Aorta (tissue), 5 donors: ENCODE measurements around the gene C22orf42. TPM values are rescaled to one million over a fixed set of nuclear protein-coding genes. Genes with fewer than 3 reads are reported as not detected.
A peak's percentile ranks its signal among the peaks of the same experiment; 100 is the strongest.
"Not testable (repeated sequence)": the region's sequence is repeated elsewhere in the genome, so short reads cannot be mapped to it uniquely, and the experiment has no call there.

Source experiments
- ATAC-seq: fragments of 200-7000 bp; cut with Tn5 transposase; one replicate; pipeline ENCODE4 v1.9.1; 2022; ENCODE audit warnings: moderate library complexity; ENCODE audit not compliant: low FRiP score
- DNase-seq, 2 donors: peaks; one replicate each; pipeline ENCODE4 v3.0.0-alpha.2; 2020
- H3K27ac ChIP-seq, 2 donors: one replicate each; pipeline ENCODE4 v1.5.1; 2013; ENCODE audit warnings: low read length in 2 of 2, mild to moderate bottlenecking in 2 of 2, moderate library complexity in 2 of 2, control low read depth in 1 of 2, inconsistent platforms in 1 of 2, low read depth in 1 of 2
- H3K27me3 ChIP-seq, 2 donors: one replicate each; pipeline ENCODE4 v1.6.1; 2013; ENCODE audit warnings: control low read depth in 1 of 2, low read length in 1 of 2, mild to moderate bottlenecking in 1 of 2, moderate library complexity in 1 of 2; ENCODE audit not compliant: insufficient read depth in 2 of 2, control insufficient read depth in 1 of 2
- H3K36me3 ChIP-seq, 2 donors: one replicate each; pipeline ENCODE4 v1.6.1; 2013; ENCODE audit warnings: control low read depth in 1 of 2, low read length in 1 of 2, mild to moderate bottlenecking in 1 of 2; ENCODE audit not compliant: insufficient read depth in 2 of 2, control insufficient read depth in 1 of 2
- H3K4me1 ChIP-seq, 2 donors: one replicate each; pipeline ENCODE4 v1.6.1; 2013; ENCODE audit warnings: low read length in 2 of 2, control low read depth in 1 of 2, mild to moderate bottlenecking in 1 of 2, moderate library complexity in 1 of 2; ENCODE audit not compliant: insufficient read depth in 2 of 2, control insufficient read depth in 1 of 2
- H3K4me3 ChIP-seq, 2 donors: one replicate each; pipeline ENCODE4 v1.5.1; 2013; ENCODE audit warnings: low read length in 2 of 2, control low read depth in 1 of 2, mild to moderate bottlenecking in 1 of 2
- H3K9me3 ChIP-seq: one replicate; pipeline ENCODE4 v1.6.1; 2013; ENCODE audit warnings: mild to moderate bottlenecking, low read length; ENCODE audit not compliant: control insufficient read depth
- WGBS, 2 donors: extraction: QIAGEN DNeasy Blood & Tissue Kit; methylation state at CpG; one replicate each; pipeline ENCODE4 v1.1.7; 2013; 5-methylcytosine and 5-hydroxymethylcytosine counted together
- intact Hi-C, 2 donors: fragments of 100-400 bp; cut with DNase I; formaldehyde crosslinking; loops; one replicate each; pipeline versions ENCODE4 v1.14.2 to v1.15.0; 2022
- polyA plus RNA-seq, 2 donors: library from polyadenylated mRNA; stranded (reverse); fragments of 200-250 nt; gene quantifications; one replicate each; pipeline ENCODE4 v1.2.3, GENCODE V29; 2013
- total RNA-seq, 2 donors: library from RNA; stranded (reverse); fragmentation: NEBNext Ultra II Directional; extraction: Animal tissue kit (Norgen Biotek cat#: 25700); gene quantifications; one replicate each; pipeline ENCODE4 v1.2.1, GENCODE V29; 2021
- donor health status: healthy with polysubstance abuse.
- donor health status: Bipolar disorder and iron deficiency.
- donor health status: DM: no; HTN: no; CAD: no.
- donor health status: DM: no; HTN: no; CAD: no.
- donor health status: DM: yes; HTN: yes; CAD: no.

The C22orf42 gene
- total and polyA plus RNA-seq, 4 donors, result not detected

- intact Hi-C loops, ATAC-seq, H3K4me1 ChIP-seq, H3K27me3 ChIP-seq, H3K4me3 ChIP-seq, H3K9me3 ChIP-seq, H3K36me3 ChIP-seq, DNase-seq, H3K27ac ChIP-seq: not testable (repeated sequence)
- 44 to 63% methylated on average over 3 of the region's 3 CpGs for WGBS, 2 donors
Measured at GRCh38 chr22:32195900-32196299, 36.8 kb upstream of the C22orf42 start.

- H3K27me3 ChIP-seq, H3K27ac ChIP-seq, H3K9me3 ChIP-seq, H3K4me1 ChIP-seq, H3K4me3 ChIP-seq, ATAC-seq, H3K36me3 ChIP-seq, intact Hi-C loops: not testable (repeated sequence)
- WGBS, 2 donors, result 80 to 84% methylated on average over 9 of the region's 9 CpGs
- peak in 1 of 2 donors; percentile 51 for DNase-seq
Measured at GRCh38 chr22:32193346-32193745, 34.2 kb upstream of the C22orf42 start.

- ATAC-seq, intact Hi-C loops, H3K27ac ChIP-seq, H3K27me3 ChIP-seq, H3K4me3 ChIP-seq, H3K9me3 ChIP-seq, H3K4me1 ChIP-seq, H3K36me3 ChIP-seq: not testable (repeated sequence)
- 80 to 84% methylated on average over 15 of the region's 15 CpGs for WGBS, 2 donors
- DNase-seq, result peak in 1 of 2 donors; percentile 47
Measured at GRCh38 chr22:32191021-32191420, 31.9 kb upstream of the C22orf42 start.

GRCh38 chr22:32185821-32186220, 26.7 kb upstream of the C22orf42 start:
- H3K27ac ChIP-seq, result no peak overlapping the region
- H3K9me3 ChIP-seq, result peaks cover 1% of the 10 kb centered on the region
- DNase-seq (peak in 1 of 2 donors; percentile 44), ATAC-seq (no peak)
- H3K4me1 ChIP-seq, result no peaks in the 10 kb centered on the region
- 76 to 77% methylated on average over 3 of the region's 3 CpGs for WGBS, 2 donors
- H3K4me3 ChIP-seq, result no peak overlapping the region
- no peaks in the 10 kb centered on the region for H3K36me3 ChIP-seq
- intact Hi-C loops, result loop anchor here in 1 of 2 donors (10.0 kb wide), 1 partner anchor 59 kb away; no protein-coding TSS in a partner anchor
- H3K27me3 ChIP-seq, result no peaks in the 10 kb centered on the region

- no peaks in the 10 kb centered on the region for H3K36me3 ChIP-seq
- H3K4me3 ChIP-seq, result no peak overlapping the region
- ATAC-seq (no peak), DNase-seq (no peak)
- intact Hi-C loops, result loop anchor here in 1 of 2 donors (10.0 kb wide), 1 partner anchor 61 kb away; no protein-coding TSS in a partner anchor
- H3K27ac ChIP-seq, result no peak overlapping the region
- peaks cover 1% of the 10 kb centered on the region for H3K9me3 ChIP-seq
- 80 to 83% methylated on average over 3 of the region's 3 CpGs for WGBS, 2 donors
- no peaks in the 10 kb centered on the region for H3K27me3 ChIP-seq
- H3K4me1 ChIP-seq, result no peaks in the 10 kb centered on the region
Measured at GRCh38 chr22:32183625-32184024, 24.5 kb upstream of the C22orf42 start.

- Histone ChIP-seq H3K9me3 (peaks cover 3% of the 10 kb centered on the region), H3K27ac (no peak overlapping the region), H3K4me3 (no peak overlapping the region), H3K4me1 (no peaks in the 10 kb centered on the region), H3K27me3 (no peaks in the 10 kb centered on the region), H3K36me3 (no peaks in the 10 kb centered on the region)
- no peak for ATAC-seq
- 72 to 79% methylated on average over 6 of the region's 6 CpGs for WGBS, 2 donors
- intact Hi-C loops, result loop anchor here in 1 of 2 donors (10.0 kb wide), 1 partner anchor 64 kb away; no protein-coding TSS in a partner anchor
- DNase-seq, result no peak
Measured at GRCh38 chr22:32181043-32181442, 21.9 kb upstream of the C22orf42 start.

GRCh38 chr22:32177221-32177765, 18.2 kb upstream of the C22orf42 start:
- 83 to 87% methylated on average over 8 of the region's 8 CpGs for WGBS, 2 donors
- Histone ChIP-seq H3K27me3 (no peaks in the 10 kb centered on the region), H3K9me3 (peaks cover 2% of the 10 kb centered on the region), H3K4me1 (no peaks in the 10 kb centered on the region), H3K27ac (no peak overlapping the region), H3K36me3 (no peaks in the 10 kb centered on the region), H3K4me3 (no peak overlapping the region)
- intact Hi-C loops, result no loop called here
- DNase-seq (no peak), ATAC-seq (no peak)

GRCh38 chr22:32175683-32176644, 16.9 kb upstream of the C22orf42 start:
- whole genome bisulfite sequencing, 2 donors, result 4 to 6% methylated on average over 44 to 73 of the region's 73 CpGs
- Histone ChIP-seq H3K4me1 (no peaks in the 10 kb centered on the region), H3K36me3 (no peaks in the 10 kb centered on the region), H3K4me3 (no peak overlapping the region), H3K27me3 (no peaks in the 10 kb centered on the region), H3K27ac (no peak overlapping the region), H3K9me3 (peaks cover 2% of the 10 kb centered on the region)
- DNase-seq (no peak), ATAC-seq (peak; percentile 33)
- intact Hi-C loops, result no loop called here
